T-helper 2 cell treated with Interferon-gamma antibody and Interleukin-4, amounts not matched to agents 5 μg/mL and 100 μg/mL, for 36 hours (primary cell): Measurements from ENCODE around the gene RBL2.
"Not testable (repeated sequence)": the region's sequence is repeated elsewhere in the genome, so short reads cannot be mapped to it uniquely, and the experiment has no call there.

Experiments used
- DNase-seq: peaks from one replicate; pipeline ENCODE4 v3.0.0; 2021; ENCODE audit warnings: low spot score
- H3K27ac Mint-ChIP-seq: one replicate; pipeline ENCODE4 v1.8.0; 2021; ENCODE audit warnings: mild to moderate bottlenecking, mixed read lengths
- H3K27me3 Mint-ChIP-seq: one replicate; pipeline ENCODE4 v1.8.0; 2021; ENCODE audit warnings: low read depth, mixed read lengths
- H3K36me3 Mint-ChIP-seq: one replicate; pipeline ENCODE4 v1.8.0; 2021; ENCODE audit warnings: low read depth, mixed read lengths
- H3K4me1 Mint-ChIP-seq: one replicate; pipeline ENCODE4 v1.8.0; 2021; ENCODE audit warnings: low read depth, mixed read lengths
- H3K4me3 Mint-ChIP-seq: one replicate; pipeline ENCODE4 v1.8.0; 2022; ENCODE audit warnings: mild to moderate bottlenecking, moderate library complexity, mixed read lengths
- H3K9me3 Mint-ChIP-seq: one replicate; pipeline ENCODE4 v1.8.0; 2021; ENCODE audit warnings: mixed read lengths

RBL2 gene

GRCh38 chr16:53503270-53503923 lies 69.1 kb downstream of the RBL2 start:
- peaks cover 20% of the 10 kb centered on the region for H3K36me3 Mint-ChIP-seq
- H3K9me3 Mint-ChIP-seq, result no peaks in the 10 kb centered on the region
- H3K4me1 Mint-ChIP-seq, result peaks cover 44% of the 10 kb centered on the region
- DNase-seq, result peak; percentile 100
- H3K4me3 Mint-ChIP-seq, result peak overlapping the region; percentile 93
- H3K27ac Mint-ChIP-seq, result peak overlapping the region; percentile 88
- H3K27me3 Mint-ChIP-seq, result no peaks in the 10 kb centered on the region

GRCh38 chr16:53503991-53504663 lies 69.9 kb downstream of the RBL2 start:
- no peaks in the 10 kb centered on the region for H3K27me3 Mint-ChIP-seq
- no peaks in the 10 kb centered on the region for H3K9me3 Mint-ChIP-seq
- peaks cover 15% of the 10 kb centered on the region for H3K36me3 Mint-ChIP-seq
- H3K27ac Mint-ChIP-seq, result peak overlapping the region; percentile 88
- H3K4me1 Mint-ChIP-seq, result peaks cover 42% of the 10 kb centered on the region
- H3K4me3 Mint-ChIP-seq, result peak overlapping the region; percentile 93
- DNase-seq, result no peak

- DNase-seq, result no peak
- Mint-ChIP-seq H3K36me3 (peaks cover 14% of the 10 kb centered on the region), H3K27me3 (no peaks in the 10 kb centered on the region), H3K9me3 (no peaks in the 10 kb centered on the region), H3K27ac (peak overlapping the region; percentile 88), H3K4me3 (peak overlapping the region; percentile 93), H3K4me1 (peaks cover 41% of the 10 kb centered on the region)
Observed at GRCh38 chr16:53504665-53505064, 70.4 kb downstream of the RBL2 start.

- H3K27ac Mint-ChIP-seq, result no peak overlapping the region
- no peaks in the 10 kb centered on the region for H3K27me3 Mint-ChIP-seq
- peaks cover 43% of the 10 kb centered on the region for H3K4me1 Mint-ChIP-seq
- H3K9me3 Mint-ChIP-seq, result no peaks in the 10 kb centered on the region
- no peak overlapping the region for H3K4me3 Mint-ChIP-seq
- peaks cover 6% of the 10 kb centered on the region for H3K36me3 Mint-ChIP-seq
- no peak for DNase-seq
Observed at GRCh38 chr16:53506254-53506653, 72.0 kb downstream of the RBL2 start.

GRCh38 chr16:53507464-53508179 lies 73.4 kb downstream of the RBL2 start:
- Mint-ChIP-seq H3K27me3 (no peaks in the 10 kb centered on the region), H3K9me3 (no peaks in the 10 kb centered on the region), H3K27ac (no peak overlapping the region), H3K4me3 (no peak overlapping the region), H3K36me3 (no peaks in the 10 kb centered on the region), H3K4me1 (peaks cover 34% of the 10 kb centered on the region)
- no peak for DNase-seq

- H3K27me3 Mint-ChIP-seq, result no peaks in the 10 kb centered on the region
- H3K4me3 Mint-ChIP-seq, result peak overlapping the region; percentile 6
- DNase-seq, result no peak
- H3K27ac Mint-ChIP-seq, result peak overlapping the region; percentile 37
- peaks cover 26% of the 10 kb centered on the region for H3K4me1 Mint-ChIP-seq
- peaks cover 8% of the 10 kb centered on the region for H3K36me3 Mint-ChIP-seq
- H3K9me3 Mint-ChIP-seq, result peaks cover 8% of the 10 kb centered on the region
Observed at GRCh38 chr16:53509906-53510703, 75.8 kb downstream of the RBL2 start.

GRCh38 chr16:53510704-53511070 lies 76.4 kb downstream of the RBL2 start:
- Mint-ChIP-seq H3K4me3 (no peak overlapping the region), H3K27me3 (no peaks in the 10 kb centered on the region), H3K27ac (no peak overlapping the region)

GRCh38 chr16:53511084-53511402 lies 76.8 kb downstream of the RBL2 start:
- Mint-ChIP-seq H3K4me1 (peaks cover 27% of the 10 kb centered on the region), H3K4me3 (no peak overlapping the region), H3K27me3 (no peaks in the 10 kb centered on the region), H3K36me3 (peaks cover 9% of the 10 kb centered on the region), H3K27ac (no peak overlapping the region), H3K9me3 (peaks cover 8% of the 10 kb centered on the region)
- DNase-seq, result no peak

More at GRCh38 chr16:53510704-53511070, 76.4 kb downstream of the RBL2 start:
- DNase-seq, result no peak
- Mint-ChIP-seq H3K9me3 (peaks cover 8% of the 10 kb centered on the region), H3K36me3 (peaks cover 8% of the 10 kb centered on the region), H3K4me1 (peaks cover 23% of the 10 kb centered on the region)

- H3K36me3 Mint-ChIP-seq, result peaks cover 12% of the 10 kb centered on the region
- DNase-seq, result no peak
- H3K9me3 Mint-ChIP-seq, result peaks cover 8% of the 10 kb centered on the region
- H3K27ac Mint-ChIP-seq, result no peak overlapping the region
- no peak overlapping the region for H3K4me3 Mint-ChIP-seq
- H3K27me3 Mint-ChIP-seq, result no peaks in the 10 kb centered on the region
- H3K4me1 Mint-ChIP-seq, result peaks cover 28% of the 10 kb centered on the region
Observed at GRCh38 chr16:53511403-53512280, 77.4 kb downstream of the RBL2 start.

- H3K36me3 Mint-ChIP-seq, result peaks cover 12% of the 10 kb centered on the region
- H3K4me3 Mint-ChIP-seq, H3K9me3 Mint-ChIP-seq, H3K27ac Mint-ChIP-seq, H3K27me3 Mint-ChIP-seq, DNase-seq: not testable (repeated sequence)
- peaks cover 38% of the 10 kb centered on the region for H3K4me1 Mint-ChIP-seq
Observed at GRCh38 chr16:53512795-53513194, 78.5 kb downstream of the RBL2 start.

- H3K27ac Mint-ChIP-seq, result no peak overlapping the region
- peaks cover 57% of the 10 kb centered on the region for H3K4me1 Mint-ChIP-seq
- H3K9me3 Mint-ChIP-seq, result peaks cover 8% of the 10 kb centered on the region
Observed at GRCh38 chr16:53515259-53515658, 81.0 kb downstream of the RBL2 start.

GRCh38 chr16:53515811-53516210 lies 81.5 kb downstream of the RBL2 start:
- peaks cover 8% of the 10 kb centered on the region for H3K9me3 Mint-ChIP-seq
- DNase-seq, result no peak
- peaks cover 54% of the 10 kb centered on the region for H3K4me1 Mint-ChIP-seq
- H3K36me3 Mint-ChIP-seq, result peaks cover 14% of the 10 kb centered on the region
- no peaks in the 10 kb centered on the region for H3K27me3 Mint-ChIP-seq
- H3K4me3 Mint-ChIP-seq, result no peak overlapping the region
- H3K27ac Mint-ChIP-seq, result no peak overlapping the region

More at GRCh38 chr16:53515259-53515658, 81.0 kb downstream of the RBL2 start:
- no peak overlapping the region for H3K4me3 Mint-ChIP-seq
- H3K36me3 Mint-ChIP-seq, result peaks cover 14% of the 10 kb centered on the region
- H3K27me3 Mint-ChIP-seq, result no peaks in the 10 kb centered on the region
- DNase-seq, result no peak

- peaks cover 8% of the 10 kb centered on the region for H3K9me3 Mint-ChIP-seq
Observed at GRCh38 chr16:53517851-53518250, 83.6 kb downstream of the RBL2 start.

More at GRCh38 chr16:53517851-53518250, 83.6 kb downstream of the RBL2 start:
- Mint-ChIP-seq H3K27ac (peak overlapping the region; percentile 57), H3K4me3 (peak overlapping the region; percentile 77), H3K27me3 (no peaks in the 10 kb centered on the region), H3K36me3 (peaks cover 14% of the 10 kb centered on the region), H3K4me1 (peaks cover 51% of the 10 kb centered on the region)
- DNase-seq, result no peak
